Keratinocyte (primary cell): Measurements from ENCODE around the gene KLHL42. TPM values are rescaled to one million over a fixed set of nuclear protein-coding genes. Genes with fewer than 3 reads are reported as not detected.

Experiments used
- DNase-seq: peaks from one replicate; pipeline ENCODE4 v3.0.0-alpha.2; 2011; ENCODE audit warnings: low read depth, missing footprints, low spot score
- FAIRE-seq: peaks from 2 replicates; lab custom pipeline; 2011; peaks lifted over from hg19 to GRCh38; lab: Jason Lieb, UNC
- H2AFZ ChIP-seq: 2 replicates; pipeline ENCODE4 v1.6.0; 2012; ENCODE audit warnings: low read length, control low read depth, inconsistent platforms; ENCODE audit not compliant: control insufficient read depth
- H3K27ac ChIP-seq: 2 replicates; pipeline ENCODE4 v1.5.1; 2011; ENCODE audit warnings: low read length; ENCODE audit not compliant: control insufficient read depth, insufficient read depth
- H3K27me3 ChIP-seq: 3 replicates; pipeline ENCODE4 v1.6.0; 2011; ENCODE audit warnings: low read length; ENCODE audit not compliant: control insufficient read depth, insufficient read depth; ENCODE audit errors: extremely low read depth
- H3K36me3 ChIP-seq, 2 experiments: 2 replicates in 1 of 2; 3 replicates in 1 of 2; pipeline ENCODE4 v1.5.1; 2011; ENCODE audit warnings: low read length in 2 of 2, mild to moderate bottlenecking in 1 of 2; ENCODE audit not compliant: control insufficient read depth in 2 of 2, insufficient read depth in 2 of 2; ENCODE audit errors: extremely low read depth in 1 of 2
- H3K4me1 ChIP-seq: 3 replicates; pipeline ENCODE4 v1.5.1; 2011; ENCODE audit warnings: low read length; ENCODE audit not compliant: control insufficient read depth, insufficient read depth; ENCODE audit errors: extremely low read depth
- H3K4me2 ChIP-seq: 3 replicates; pipeline ENCODE4 v1.6.0; 2011; ENCODE audit warnings: low read depth, low read length; ENCODE audit not compliant: control insufficient read depth, insufficient read depth; ENCODE audit errors: extremely low read depth
- H3K4me3 ChIP-seq, 3 experiments: fragments of 200-600 bp in 1 of 3; sonication (generic) in 1 of 3; 2 replicates in 2 of 3; 3 replicates in 1 of 3; pipeline ENCODE4 v1.5.1; 2011 to 2016; ENCODE audit warnings: low read length in 3 of 3, mild to moderate bottlenecking in 3 of 3, control low read depth in 2 of 3, inconsistent platforms in 1 of 3, low read depth in 1 of 3, mixed read lengths in 1 of 3, mixed run types in 1 of 3, moderate library complexity in 1 of 3; ENCODE audit not compliant: control insufficient read depth in 2 of 3, insufficient read depth in 2 of 3; ENCODE audit errors: extremely low read depth in 1 of 3
- H3K79me2 ChIP-seq: 2 replicates; pipeline ENCODE4 v1.6.0; 2012; ENCODE audit warnings: low read length; ENCODE audit not compliant: control insufficient read depth, insufficient read depth
- H3K9ac ChIP-seq: 3 replicates; pipeline ENCODE4 v1.6.0; 2011; ENCODE audit warnings: low read length; ENCODE audit not compliant: control insufficient read depth, insufficient read depth; ENCODE audit errors: extremely low read depth
- H3K9me1 ChIP-seq: 3 replicates; pipeline ENCODE4 v1.6.0; 2011; ENCODE audit warnings: low read length; ENCODE audit not compliant: control insufficient read depth, insufficient read depth; ENCODE audit errors: extremely low read depth
- H3K9me3 ChIP-seq: 2 replicates; pipeline ENCODE4 v1.5.1; 2012; ENCODE audit warnings: low read depth, low read length; ENCODE audit not compliant: control insufficient read depth
- H4K20me1 ChIP-seq: 3 replicates; pipeline ENCODE4 v1.6.0; 2011; ENCODE audit warnings: low read length; ENCODE audit not compliant: control insufficient read depth, insufficient read depth; ENCODE audit errors: extremely low read depth
- EZH2 ChIP-seq: IDR thresholded peaks from one replicate; pipeline ENCODE4 v1.6.1; 2012; ENCODE audit warnings: inconsistent platforms, mild to moderate bottlenecking, low read length, moderate library complexity
- dilution Hi-C: fragments of 300-500 bp; cut with MboI; formaldehyde crosslinking; loops from one replicate; pipeline ENCODE4 v1.7.0; 2020; ENCODE audit warnings: low sequenced_read_pairs; ENCODE audit not compliant: extremely low pct_ligation_motif_present
- polyA plus RNA-seq, 5 experiments: library from polyadenylated mRNA; depleted of rRNA in 3 of 5; stranded (reverse) in 3 of 5; stranded (forward) in 1 of 5; unstranded in 1 of 5; fragments of >200 nt; gene quantifications; 1 replicate in 1 of 5; 2 replicates in 3 of 5; 3 replicates in 1 of 5; pipeline versions ENCODE4 v1.2.1 to v1.2.3, GENCODE V29; 2011 to 2012; ENCODE audit warnings: missing spikeins in 2 of 5, low read depth in 1 of 5, low replicate concordance in 1 of 5
- TF ChIP-seq, protein P1 (sequence below), 3 experiments: IDR thresholded peaks in 1 of 3; conservative IDR thresholded peaks in 1 of 3; optimal IDR thresholded peaks in 1 of 3; 2 replicates in 2 of 3; 3 replicates in 1 of 3; pipeline versions ENCODE3 to v1.5.1; 2011; ENCODE audit warnings: low read length in 3 of 3, mild to moderate bottlenecking in 3 of 3, moderate library complexity in 2 of 3, control low read depth in 1 of 3, inconsistent platforms in 1 of 3; ENCODE audit not compliant: insufficient read depth in 2 of 3; ENCODE audit errors: extremely low read depth in 1 of 3

KLHL42 gene
- polyA plus RNA-seq, 1 donor (not counting 4 experiments of a cell fraction or from before 2014, with no cell fraction given): 27.2 TPM

DNA sequence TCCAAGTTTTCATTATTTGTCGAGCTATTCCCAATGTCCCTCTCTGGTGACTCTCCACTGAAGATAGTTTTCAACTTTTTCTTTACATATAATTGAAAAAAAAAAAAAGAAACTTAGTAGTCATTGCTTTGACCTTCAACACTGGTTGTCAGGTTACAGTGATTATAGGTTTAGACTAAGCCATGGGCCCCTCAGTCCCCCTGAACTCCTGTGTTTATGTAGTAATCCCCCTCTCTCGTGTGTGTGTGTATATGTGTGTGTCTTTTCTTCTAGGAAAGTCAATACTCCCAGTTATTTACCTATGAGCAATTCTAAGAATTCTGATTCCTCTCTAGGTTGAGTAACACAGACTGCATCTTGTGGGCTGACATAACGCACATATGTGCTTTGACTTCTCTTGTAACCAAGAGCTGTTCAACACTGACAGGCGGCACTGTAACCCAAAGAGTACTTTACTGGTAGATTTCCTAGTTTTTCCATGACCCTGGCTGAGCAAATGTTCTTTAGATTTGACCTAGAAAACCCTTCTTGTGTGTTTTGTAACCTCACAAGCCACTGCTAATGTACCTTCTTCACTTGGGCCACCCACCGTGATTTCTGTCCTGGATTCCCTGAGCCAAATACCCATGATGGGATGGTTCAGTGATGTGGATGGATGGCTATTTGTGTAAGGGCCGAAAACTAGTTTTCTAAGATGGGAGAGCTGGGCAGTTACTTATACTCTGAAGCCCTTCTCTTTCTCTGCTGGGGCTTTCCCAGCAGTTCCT is 15.0 kb downstream of the KLHL42 start:
- Histone ChIP-seq H3K27me3 (no peaks in the 10 kb centered on the region), H3K4me1 (no peaks in the 10 kb centered on the region), H3K9ac (no peak overlapping the region), H4K20me1 (no peaks in the 10 kb centered on the region), H3K4me3 (no peak overlapping the region), H3K27ac (no peak overlapping the region), H3K9me3 (no peaks in the 10 kb centered on the region), H2AFZ (no peak overlapping the region), H3K4me2 (no peak overlapping the region), H3K36me3 (peaks cover 21 to 44% of the 10 kb centered on the region in 2 experiments), H3K9me1 (no peaks in the 10 kb centered on the region), H3K79me2 (peaks cover 22% of the 10 kb centered on the region)
- FAIRE-seq: no peak
- no peak for TF ChIP-seq EZH2
- TF ChIP-seq, protein P1, sequence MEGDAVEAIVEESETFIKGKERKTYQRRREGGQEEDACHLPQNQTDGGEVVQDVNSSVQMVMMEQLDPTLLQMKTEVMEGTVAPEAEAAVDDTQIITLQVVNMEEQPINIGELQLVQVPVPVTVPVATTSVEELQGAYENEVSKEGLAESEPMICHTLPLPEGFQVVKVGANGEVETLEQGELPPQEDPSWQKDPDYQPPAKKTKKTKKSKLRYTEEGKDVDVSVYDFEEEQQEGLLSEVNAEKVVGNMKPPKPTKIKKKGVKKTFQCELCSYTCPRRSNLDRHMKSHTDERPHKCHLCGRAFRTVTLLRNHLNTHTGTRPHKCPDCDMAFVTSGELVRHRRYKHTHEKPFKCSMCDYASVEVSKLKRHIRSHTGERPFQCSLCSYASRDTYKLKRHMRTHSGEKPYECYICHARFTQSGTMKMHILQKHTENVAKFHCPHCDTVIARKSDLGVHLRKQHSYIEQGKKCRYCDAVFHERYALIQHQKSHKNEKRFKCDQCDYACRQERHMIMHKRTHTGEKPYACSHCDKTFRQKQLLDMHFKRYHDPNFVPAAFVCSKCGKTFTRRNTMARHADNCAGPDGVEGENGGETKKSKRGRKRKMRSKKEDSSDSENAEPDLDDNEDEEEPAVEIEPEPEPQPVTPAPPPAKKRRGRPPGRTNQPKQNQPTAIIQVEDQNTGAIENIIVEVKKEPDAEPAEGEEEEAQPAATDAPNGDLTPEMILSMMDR (optimal IDR thresholded peaks at IDR 0.05 in 1 of 3, IDR thresholded peaks at IDR 0.05 in 1 of 3, conservative IDR thresholded peaks at IDR 0.05 in 1 of 3; ENCODE audit: extremely low read depth in 1 of 3, insufficient read depth in 2 of 3, low read length in 3 of 3): no peak
- no peak for DNase-seq
- dilution Hi-C loops: no loop called here

DNA sequence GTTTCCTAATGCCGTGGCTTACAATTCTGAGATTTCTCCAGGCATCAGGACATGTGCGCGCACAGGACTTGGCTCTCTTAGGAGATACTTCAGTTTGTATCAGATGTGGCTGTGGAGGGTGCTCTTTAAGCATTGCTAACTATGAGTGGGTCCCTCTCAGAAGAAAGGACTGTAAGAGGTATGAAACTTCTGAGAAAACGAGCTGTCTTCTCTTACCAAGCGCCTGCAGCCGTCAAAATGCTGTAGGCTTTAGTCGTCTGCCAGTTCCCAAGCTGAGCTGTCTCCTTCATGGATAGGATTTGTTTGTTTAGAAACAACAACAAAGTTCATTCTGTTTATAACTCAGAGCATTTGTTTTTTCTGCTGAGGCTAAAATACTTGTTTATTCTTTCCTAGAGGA is 16.1 kb downstream of the KLHL42 start:
- TF ChIP-seq, protein P1 (optimal IDR thresholded peaks at IDR 0.05 in 1 of 3, IDR thresholded peaks at IDR 0.05 in 1 of 3, conservative IDR thresholded peaks at IDR 0.05 in 1 of 3; ENCODE audit: extremely low read depth in 1 of 3, insufficient read depth in 2 of 3, low read length in 3 of 3): no peak
- TF ChIP-seq EZH2: no peak
- Histone ChIP-seq H3K9ac (no peak overlapping the region), H3K27me3 (no peaks in the 10 kb centered on the region), H3K79me2 (peaks cover 12% of the 10 kb centered on the region), H3K9me1 (no peaks in the 10 kb centered on the region), H3K4me1 (no peaks in the 10 kb centered on the region), H3K4me3 (no peak overlapping the region), H3K27ac (no peak overlapping the region), H4K20me1 (no peaks in the 10 kb centered on the region), H3K36me3 (peaks cover 19 to 42% of the 10 kb centered on the region in 2 experiments), H2AFZ (no peak overlapping the region), H3K4me2 (no peak overlapping the region), H3K9me3 (no peaks in the 10 kb centered on the region)
- no peak for DNase-seq
- no peak for FAIRE-seq
- dilution Hi-C loops: no loop called here
